Measurements from ENCODE around the gene IRF2BP1. TPM values are rescaled to one million over a fixed set of nuclear protein-coding genes. Genes with fewer than 3 reads are reported as not detected.

Gene IRF2BP1
- total RNA-seq, 1 experiment from 2014 or later = 24.7 TPM

DNA sequence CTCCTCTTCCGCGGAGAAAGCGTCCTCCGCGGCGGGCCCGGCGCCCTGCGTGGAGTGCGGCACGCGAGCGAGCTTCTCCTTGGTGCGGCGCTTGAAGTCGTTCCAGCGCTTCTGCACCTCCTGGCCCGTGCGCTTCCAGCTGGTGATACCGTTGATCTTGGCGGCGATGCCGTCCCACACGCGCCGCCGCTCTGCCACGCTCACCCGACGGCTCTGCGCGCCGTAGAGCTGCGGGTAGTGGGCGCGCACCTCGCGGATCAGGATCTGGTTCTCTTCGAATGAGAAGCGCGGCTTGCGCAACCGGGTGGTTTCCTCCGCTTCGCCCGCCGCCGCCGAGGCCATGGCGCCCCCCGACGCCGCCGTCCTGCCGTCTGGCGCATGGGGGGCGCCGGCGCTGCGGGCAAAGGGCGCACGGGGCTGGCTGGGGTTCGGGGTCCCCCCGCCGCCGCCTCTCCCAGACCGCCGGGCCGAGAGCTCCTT lies 15.5 kb upstream of the IRF2BP1 start:
- Histone ChIP-seq H2AFZ (peak overlapping the region; percentile 97; the same call in 1 of the 2 replicates), H3K27ac (no peak overlapping the region), H3K79me2 (ENCODE audit: low read depth) (peaks cover 17% of the 10 kb centered on the region), H3K4me3 (peak overlapping the region; percentile 95; the same call in 1 of the 2 replicates), H4K20me1 (ENCODE audit: insufficient read depth) (no peaks in the 10 kb centered on the region), H3F3A (ENCODE audit: insufficient read depth, low read depth) (peaks cover 39% of the 10 kb centered on the region), H3K9me2 (ENCODE audit: insufficient read depth) (no peaks in the 10 kb centered on the region), H3K36me3 (ENCODE audit: low read depth) (peaks cover 16% of the 10 kb centered on the region; the same call in 1 of the 2 replicates), H3K9me3 (ENCODE audit: insufficient read depth, low read depth) (no peaks in the 10 kb centered on the region), H3K4me1 (replicated peaks; ENCODE audit: insufficient read depth) (peaks cover 27% of the 10 kb centered on the region), H3K27me3 (ENCODE audit: insufficient read depth, low read depth) (no peaks in the 10 kb centered on the region), H3K4me2 (peak overlapping the region; percentile 99)
- POLR2A ChIA-PET (ENCODE audit: unreplicated experiment) = interaction anchor here (0.6 kb wide), 1 partner anchor 154 kb away, joined by 3 read pairs; no protein-coding TSS in a partner anchor
- TF ChIP-seq CTCF (conservative IDR thresholded peaks at IDR 0.05) (no peak), EZH2 (IDR thresholded peaks at IDR 0.05; ENCODE audit: low read depth) (no peak)
- intact Hi-C loops (cut with micrococcal nuclease; ENCODE audit: unreplicated experiment) = no loop called here
- CTCF ChIA-PET = interaction anchor here (0.7 to 1.2 kb wide), 3 partner anchors 89 to 119 kb away, joined by 7 to 15 read pairs (median 13); partner anchors contain the start of gene DMPK
- no peak for DNase-seq
- no TSS peak for BruUV-seq (replicated peaks)

GRCh38 chr19:45900738-45901431 lies 14.9 kb upstream of the IRF2BP1 start:
- Histone ChIP-seq H3K9me3 (ENCODE audit: insufficient read depth, low read depth) (no peaks in the 10 kb centered on the region), H3K4me3 (no peak overlapping the region), H3K36me3 (ENCODE audit: low read depth) (peaks cover 16% of the 10 kb centered on the region; the same call in 1 of the 2 replicates), H3K27me3 (ENCODE audit: insufficient read depth, low read depth) (no peaks in the 10 kb centered on the region), H3K4me1 (replicated peaks; ENCODE audit: insufficient read depth) (peaks cover 21% of the 10 kb centered on the region), H4K20me1 (ENCODE audit: insufficient read depth) (no peaks in the 10 kb centered on the region), H3K9me2 (ENCODE audit: insufficient read depth) (no peaks in the 10 kb centered on the region), H3K79me2 (ENCODE audit: low read depth) (peaks cover 17% of the 10 kb centered on the region), H3F3A (ENCODE audit: insufficient read depth, low read depth) (peaks cover 33% of the 10 kb centered on the region), H3K27ac (no peak overlapping the region), H3K4me2 (peak overlapping the region; percentile 99), H2AFZ (no peak overlapping the region)
- ChIA-PET POLR2A (ENCODE audit: unreplicated experiment) (interaction anchor here (0.7 kb wide), 1 partner anchor 13 kb away, joined by 3 read pairs; no protein-coding TSS in a partner anchor), CTCF (interaction anchor here (0.7 kb wide), 2 partner anchors 89 to 108 kb away, joined by 13 to 15 read pairs; no protein-coding TSS in a partner anchor)
- intact Hi-C loops (cut with micrococcal nuclease; ENCODE audit: unreplicated experiment) = no loop called here
- BruUV-seq (replicated peaks) = TSS peak; percentile 31
- no peak for TF ChIP-seq EZH2 (IDR thresholded peaks at IDR 0.05; ENCODE audit: low read depth)
- TF ChIP-seq CTCF (conservative IDR thresholded peaks at IDR 0.05) = no peak
- no peak for DNase-seq

- no TSS peak for BruUV-seq (replicated peaks)
- Histone ChIP-seq H3K36me3 (ENCODE audit: low read depth) (peaks cover 16% of the 10 kb centered on the region; the same call in 1 of the 2 replicates), H3K27ac (no peak overlapping the region), H3K79me2 (ENCODE audit: low read depth) (peaks cover 17% of the 10 kb centered on the region), H3K9me2 (ENCODE audit: insufficient read depth) (no peaks in the 10 kb centered on the region), H4K20me1 (ENCODE audit: insufficient read depth) (no peaks in the 10 kb centered on the region), H2AFZ (no peak overlapping the region), H3F3A (ENCODE audit: insufficient read depth, low read depth) (peaks cover 29% of the 10 kb centered on the region), H3K27me3 (ENCODE audit: insufficient read depth, low read depth) (no peaks in the 10 kb centered on the region), H3K9me3 (ENCODE audit: insufficient read depth, low read depth) (no peaks in the 10 kb centered on the region), H3K4me1 (replicated peaks; ENCODE audit: insufficient read depth) (peaks cover 17% of the 10 kb centered on the region), H3K4me3 (no peak overlapping the region), H3K4me2 (peak overlapping the region; percentile 99; the same call in 1 of the 2 replicates)
- ChIA-PET POLR2A (ENCODE audit: unreplicated experiment) (interaction anchor here (0.7 kb wide), 1 partner anchor 14 kb away, joined by 3 read pairs; no protein-coding TSS in a partner anchor), CTCF (interaction anchor here (0.5 kb wide), 1 partner anchor 258 kb away, joined by 9 read pairs; no protein-coding TSS in a partner anchor)
- TF ChIP-seq CTCF (conservative IDR thresholded peaks at IDR 0.05) = no peak
- TF ChIP-seq EZH2 (IDR thresholded peaks at IDR 0.05; ENCODE audit: low read depth) = no peak
- DNase-seq = no peak
- intact Hi-C loops (cut with micrococcal nuclease; ENCODE audit: unreplicated experiment) = no loop called here
These were observed 14.1 kb upstream of the IRF2BP1 start for GRCh38 chr19:45899919-45900589.

Measured in PC-9 (cell line).